Measurements from ENCODE around the gene AGRN.

GRCh38 chr1:993379-993995 lies 26.4 kb upstream of the AGRN start:
- TF ChIP-seq CTCF (IDR thresholded peaks at IDR 0.05) (no peak), EP300 (IDR thresholded peaks at IDR 0.05) (no peak)
